Heart left ventricle (tissue), 13 donors: Measurements from ENCODE around the gene MAGEB10.
"Not testable (repeated sequence)": the region's sequence is repeated elsewhere in the genome, so short reads cannot be mapped to it uniquely, and the experiment has no call there.

ENCODE experiments used
- POLR2A ChIP-seq, 2 donors: fragments of 450-650 bp; IDR thresholded peaks; one replicate each; pipeline ENCODE4 v1.6.1; 2017; ENCODE audit warnings: antibody characterized with exemption in 2 of 2, mild to moderate bottlenecking in 2 of 2, moderate library complexity in 2 of 2
- TF ChIP-seq, protein P1 (sequence below), 12 donors: fragments of 200-600 bp; sonication (generic) in 4 of 12; IDR thresholded peaks; one replicate each; pipeline versions ENCODE4 v1.5.0 to v1.8.0; 2018 to 2022; ENCODE audit warnings: antibody characterized with exemption in 12 of 12, mild to moderate bottlenecking in 5 of 12
- donor health status: ischemic (EF 13 %, LVEDD 7.1; RV severe dilation, severe dysfunction).
- donor health status: DM: no; HTN: yes; CAD: no.
- donor health status: DM: no; HTN: no; CAD: no.
- donor health status: ischemic (EF 25% LVEDD 6.9; RV normal size, moderate dysfunction).
- donor health status: ischemic (EF 25% LVEDD 5.7; RV mildly dilated, moderate dysfunction).
- donor health status: ischemic (EF 35%, LVEDD 5.7; RV mildly dilated, moderate dysfunction).
- donor health status: nonischemic (EF 11% LVEDD 7.7; RV severe dilation, severe dysfunction).
- donor health status: DM: yes; HTN: yes; CAD: no.
- donor health status: PGD.
- donor health status: ischemic (EF 29% LVEDD 5.4; RV normal size, mild dysfunction).
- donor health status: nonischemic (EF 23%, LVEDD 6.1; RV moderate dilation, normal function).

GRCh38 chrX:27808991-27809859 is 1.4 kb downstream of the MAGEB10 start:
- TF ChIP-seq, protein P1, sequence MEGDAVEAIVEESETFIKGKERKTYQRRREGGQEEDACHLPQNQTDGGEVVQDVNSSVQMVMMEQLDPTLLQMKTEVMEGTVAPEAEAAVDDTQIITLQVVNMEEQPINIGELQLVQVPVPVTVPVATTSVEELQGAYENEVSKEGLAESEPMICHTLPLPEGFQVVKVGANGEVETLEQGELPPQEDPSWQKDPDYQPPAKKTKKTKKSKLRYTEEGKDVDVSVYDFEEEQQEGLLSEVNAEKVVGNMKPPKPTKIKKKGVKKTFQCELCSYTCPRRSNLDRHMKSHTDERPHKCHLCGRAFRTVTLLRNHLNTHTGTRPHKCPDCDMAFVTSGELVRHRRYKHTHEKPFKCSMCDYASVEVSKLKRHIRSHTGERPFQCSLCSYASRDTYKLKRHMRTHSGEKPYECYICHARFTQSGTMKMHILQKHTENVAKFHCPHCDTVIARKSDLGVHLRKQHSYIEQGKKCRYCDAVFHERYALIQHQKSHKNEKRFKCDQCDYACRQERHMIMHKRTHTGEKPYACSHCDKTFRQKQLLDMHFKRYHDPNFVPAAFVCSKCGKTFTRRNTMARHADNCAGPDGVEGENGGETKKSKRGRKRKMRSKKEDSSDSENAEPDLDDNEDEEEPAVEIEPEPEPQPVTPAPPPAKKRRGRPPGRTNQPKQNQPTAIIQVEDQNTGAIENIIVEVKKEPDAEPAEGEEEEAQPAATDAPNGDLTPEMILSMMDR (IDR thresholded peaks at IDR 0.05): not testable (repeated sequence)
- not testable (repeated sequence) for TF ChIP-seq POLR2A (IDR thresholded peaks at IDR 0.05)
